ENCODE data around the gene HNRNPU. TPM values are rescaled to one million over a fixed set of nuclear protein-coding genes. Genes with fewer than 3 reads are reported as not detected.

Gene HNRNPU
- 523 TPM for total RNA-seq
- polyA plus RNA-seq, result 100 to 1,000 TPM; 169 to 234 (median 216) TPM

DNA sequence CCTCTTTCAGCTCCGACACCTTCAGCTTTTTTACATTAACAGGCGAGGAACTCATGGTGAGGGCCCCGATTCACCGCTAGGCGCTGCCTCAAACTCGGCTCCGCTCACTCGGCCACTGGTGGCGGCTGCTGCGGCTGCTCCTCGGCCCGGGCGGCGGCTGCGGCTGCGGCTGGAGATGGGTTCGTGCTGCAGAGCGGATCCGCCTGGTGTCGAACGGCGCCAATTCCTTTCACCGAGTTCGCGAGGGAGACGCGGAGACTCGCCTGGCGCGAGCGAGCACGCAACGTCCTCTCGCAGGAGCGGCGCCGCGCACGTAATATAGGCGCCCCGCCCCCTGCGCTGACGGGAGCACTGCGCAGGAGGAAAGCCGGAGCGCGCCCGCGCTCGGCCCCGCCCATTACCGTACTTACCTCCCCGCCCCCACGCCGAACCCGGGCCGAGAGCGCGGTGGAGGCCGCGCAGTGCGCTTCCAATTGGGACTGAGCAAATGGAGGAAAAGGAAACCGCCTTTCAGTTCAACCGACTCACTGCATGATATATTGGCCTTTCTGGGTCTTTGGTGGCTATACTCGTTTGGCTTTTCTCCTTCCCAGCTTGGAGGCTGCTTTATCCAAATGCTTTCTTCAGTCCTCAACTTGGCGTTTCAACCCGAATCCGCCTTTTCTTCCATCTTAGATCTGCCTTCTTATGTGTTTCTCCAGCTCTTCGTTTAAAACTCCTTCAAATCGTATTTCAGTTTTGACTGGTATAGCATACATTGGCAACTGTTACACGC lies at the start of gene HNRNPU:
HNRNPU (minus strand) TSS at position 291 of the 775 bp plus-strand sequence; CDS start at position 55, 236 bp downstream.
- H3K4me3 ChIP-seq (ENCODE audit: low read depth, low read length), result peak within 1 kb of the TSS; percentile 99
- Mint-ChIP-seq H3K27ac (peak within 1 kb of the TSS; percentile 99 to 100 (median 99)), H3K4me1 (peaks cover 25 to 50% (median 35%) of the 10 kb centered on the region in 4 donors)

DNA sequence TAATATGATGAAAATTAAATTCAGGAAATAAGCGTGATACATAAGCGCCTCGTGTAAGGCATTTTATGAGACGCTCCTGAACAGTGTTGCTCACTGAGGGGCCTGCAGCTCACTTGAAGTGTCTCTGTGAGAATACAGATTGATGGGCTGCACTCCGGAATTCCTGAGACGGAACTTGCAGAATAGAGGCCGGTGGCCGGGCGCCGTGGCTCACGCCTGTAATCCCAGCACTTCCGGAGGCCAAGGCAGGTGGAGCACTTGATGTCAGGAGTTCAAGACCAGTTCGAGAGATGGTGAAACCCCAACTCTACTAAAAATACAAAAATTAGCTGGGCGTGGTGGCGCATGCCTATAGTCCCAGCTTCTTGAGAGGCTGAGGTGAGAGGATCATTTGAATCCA lies 49.5 kb upstream of the HNRNPU start:
- ATAC-seq (ENCODE audit: low read depth in 2 of 2), result no peak

More for the DNA sequence above, at the start of gene HNRNPU:
- peak within 1 kb of the TSS; percentile 94 to 97 (median 96) for H3K4me3 Mint-ChIP-seq
- Histone ChIP-seq H3K36me3 (ENCODE audit: control insufficient read depth, insufficient read depth, low read length) (peaks cover 26% of the 10 kb centered on the region), H3K4me1 (ENCODE audit: control insufficient read depth, insufficient read depth, low read length, poor library complexity, severe bottlenecking) (peaks cover 41% of the 10 kb centered on the region), H3K27ac (ENCODE audit: insufficient read depth, low read length, poor library complexity, severe bottlenecking) (peak within 1 kb of the TSS; percentile 100), H3K27me3 (ENCODE audit: control insufficient read depth, insufficient read depth, low read length) (no peaks in the 10 kb centered on the region), H3K9me3 (ENCODE audit: control insufficient read depth in 2 of 2, low read length in 2 of 2) (no peaks in the 10 kb centered on the region)
- DNase-seq (peak; percentile 91 to 98 (median 98)), ATAC-seq (ENCODE audit: low read depth in 2 of 2) (peak; percentile 68)
- peaks cover 0 to 6% (median 0%) of the 10 kb centered on the region in 7 donors for H3K9me3 Mint-ChIP-seq
- H3K36me3 Mint-ChIP-seq, result peaks cover 23% of the 10 kb centered on the region
- H3K27me3 Mint-ChIP-seq, result peaks cover 24% of the 10 kb centered on the region

DNA sequence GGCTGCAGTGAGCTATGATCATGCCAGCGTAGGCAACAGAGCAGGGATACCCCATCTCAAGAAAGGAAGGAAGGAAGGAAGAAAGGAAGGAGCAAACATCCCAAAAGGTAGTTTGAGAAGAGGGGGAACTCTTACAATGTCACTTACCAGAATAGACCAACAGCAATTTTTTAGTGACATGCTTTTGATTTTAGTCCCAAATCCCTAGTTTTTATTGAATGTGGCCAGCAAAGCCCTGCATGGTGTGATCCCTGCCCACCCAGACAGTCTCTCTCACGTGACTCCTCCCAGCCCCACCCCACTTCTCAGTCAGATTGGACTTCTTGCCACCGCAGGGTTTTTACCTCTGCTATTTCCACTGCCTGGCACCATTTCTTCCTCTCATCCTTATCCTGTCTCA lies 39.8 kb upstream of the HNRNPU start:
- Histone ChIP-seq H3K27me3 (ENCODE audit: control insufficient read depth, insufficient read depth, low read length) (no peaks in the 10 kb centered on the region), H3K36me3 (ENCODE audit: control insufficient read depth, insufficient read depth, low read length) (no peaks in the 10 kb centered on the region), H3K9me3 (ENCODE audit: control insufficient read depth in 2 of 2, low read length in 2 of 2) (no peaks in the 10 kb centered on the region), H3K4me1 (ENCODE audit: control insufficient read depth, insufficient read depth, low read length, poor library complexity, severe bottlenecking) (no peaks in the 10 kb centered on the region), H3K27ac (ENCODE audit: insufficient read depth, low read length, poor library complexity, severe bottlenecking) (no peak overlapping the region), H3K4me3 (ENCODE audit: low read depth, low read length) (no peak overlapping the region)
- Mint-ChIP-seq H3K4me1 (peaks cover 0 to 2% (median 0%) of the 10 kb centered on the region in 4 donors), H3K27ac (no peak overlapping the region), H3K4me3 (no peak overlapping the region), H3K36me3 (no peaks in the 10 kb centered on the region), H3K9me3 (peaks cover 0 to 1% (median 0%) of the 10 kb centered on the region in 7 donors), H3K27me3 (peaks cover 8% of the 10 kb centered on the region)
- ATAC-seq (ENCODE audit: low read depth in 2 of 2) (no peak), DNase-seq (no peak)

More for the DNA sequence above, 49.5 kb upstream of the HNRNPU start:
- Mint-ChIP-seq H3K9me3 (no peaks in the 10 kb centered on the region), H3K27me3 (peaks cover 20% of the 10 kb centered on the region), H3K4me1 (peaks cover 0 to 3% (median under 1%) of the 10 kb centered on the region in 4 donors), H3K27ac (no peak overlapping the region), H3K4me3 (no peak overlapping the region), H3K36me3 (no peaks in the 10 kb centered on the region)
- Histone ChIP-seq H3K27me3 (ENCODE audit: control insufficient read depth, insufficient read depth, low read length) (peaks cover 2% of the 10 kb centered on the region), H3K36me3 (ENCODE audit: control insufficient read depth, insufficient read depth, low read length) (no peaks in the 10 kb centered on the region), H3K9me3 (ENCODE audit: control insufficient read depth in 2 of 2, low read length in 2 of 2) (no peaks in the 10 kb centered on the region), H3K4me3 (ENCODE audit: low read depth, low read length) (no peak overlapping the region), H3K27ac (ENCODE audit: insufficient read depth, low read length, poor library complexity, severe bottlenecking) (no peak overlapping the region), H3K4me1 (ENCODE audit: control insufficient read depth, insufficient read depth, low read length, poor library complexity, severe bottlenecking) (peaks cover 4% of the 10 kb centered on the region)
- no peak for DNase-seq

DNA sequence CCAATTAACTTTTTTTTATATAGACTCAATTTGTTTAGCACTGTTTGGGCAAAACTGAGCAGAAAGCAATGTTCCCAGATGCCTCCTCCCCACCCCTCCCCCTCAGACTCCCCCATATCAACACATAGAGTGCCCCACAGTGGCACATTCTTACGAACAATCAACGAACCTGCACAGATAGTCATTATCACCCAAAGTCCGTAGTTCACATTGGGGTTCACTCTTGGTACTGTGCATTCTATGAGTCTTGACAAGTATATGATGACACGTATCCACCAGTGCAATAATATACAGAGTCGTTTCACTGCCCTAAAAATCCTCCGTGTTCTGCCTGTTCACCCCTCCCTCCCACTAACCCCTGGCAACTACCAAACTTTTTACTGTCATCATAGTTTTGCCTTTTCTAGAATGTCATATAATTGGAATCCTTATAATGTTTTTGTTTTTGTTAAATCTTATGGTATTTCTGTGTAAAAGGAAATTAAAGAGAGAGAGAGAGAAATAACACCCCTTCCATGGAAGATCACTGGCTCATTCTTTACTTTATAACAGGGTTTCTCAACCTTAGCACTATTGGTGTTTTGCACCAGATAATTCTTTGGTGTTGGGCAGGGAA lies 37.2 kb upstream of the HNRNPU start:
- Mint-ChIP-seq H3K4me3 (no peak overlapping the region), H3K27me3 (peaks cover 4% of the 10 kb centered on the region), H3K36me3 (no peaks in the 10 kb centered on the region), H3K27ac (no peak overlapping the region), H3K9me3 (peaks cover 0 to 1% (median 0%) of the 10 kb centered on the region in 7 donors), H3K4me1 (peaks cover 0 to 2% (median 0%) of the 10 kb centered on the region in 4 donors)
- H3K4me3 ChIP-seq (ENCODE audit: low read depth, low read length), result no peak overlapping the region
- no peaks in the 10 kb centered on the region for H3K27me3 ChIP-seq (ENCODE audit: control insufficient read depth, insufficient read depth, low read length)
- no peaks in the 10 kb centered on the region for H3K4me1 ChIP-seq (ENCODE audit: control insufficient read depth, insufficient read depth, low read length, poor library complexity, severe bottlenecking)
- ATAC-seq (ENCODE audit: low read depth in 2 of 2), result no peak
- no peaks in the 10 kb centered on the region for H3K36me3 ChIP-seq (ENCODE audit: control insufficient read depth, insufficient read depth, low read length)
- no peak for DNase-seq
- no peak overlapping the region for H3K27ac ChIP-seq (ENCODE audit: insufficient read depth, low read length, poor library complexity, severe bottlenecking)
- no peaks in the 10 kb centered on the region for H3K9me3 ChIP-seq (ENCODE audit: control insufficient read depth in 2 of 2, low read length in 2 of 2)

DNA sequence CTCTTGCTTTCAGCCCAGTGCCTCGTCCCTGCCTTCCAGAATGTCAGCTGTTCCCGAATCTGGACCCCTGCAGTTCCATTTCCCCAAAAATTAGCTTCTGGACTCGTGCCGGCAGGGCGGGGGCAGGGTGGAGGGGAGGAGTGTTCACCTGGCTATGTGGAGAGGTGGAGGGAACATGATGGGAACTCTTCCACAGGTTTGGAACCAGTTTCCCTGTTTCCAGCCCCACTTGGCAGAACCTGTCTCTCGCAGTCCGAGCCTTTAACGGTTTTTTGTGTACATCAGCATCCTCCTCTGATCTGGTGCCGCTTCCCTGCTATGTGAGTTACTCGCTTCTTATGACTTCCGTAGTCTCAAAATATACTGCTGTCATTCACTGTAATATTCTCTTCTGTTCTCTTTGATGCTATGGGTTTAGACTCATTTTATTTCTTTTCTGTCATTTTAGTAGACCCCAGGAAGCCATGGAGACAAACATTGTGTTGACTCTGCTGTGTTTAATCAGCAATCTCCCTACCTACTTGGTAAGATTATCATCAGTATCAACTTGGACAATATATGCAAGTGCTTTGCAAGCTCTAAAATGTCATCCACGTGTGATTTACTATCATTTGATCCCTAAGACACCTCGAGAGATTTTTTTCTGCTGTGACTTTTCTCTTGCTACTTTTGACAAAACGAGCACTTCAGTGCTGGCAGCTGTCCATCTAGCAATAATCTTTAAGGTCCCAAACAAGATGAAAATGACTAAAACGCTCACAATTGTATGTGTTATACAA lies 33.3 kb upstream of the HNRNPU start:
- Mint-ChIP-seq H3K36me3 (no peaks in the 10 kb centered on the region), H3K27me3 (peaks cover 4% of the 10 kb centered on the region)

DNA sequence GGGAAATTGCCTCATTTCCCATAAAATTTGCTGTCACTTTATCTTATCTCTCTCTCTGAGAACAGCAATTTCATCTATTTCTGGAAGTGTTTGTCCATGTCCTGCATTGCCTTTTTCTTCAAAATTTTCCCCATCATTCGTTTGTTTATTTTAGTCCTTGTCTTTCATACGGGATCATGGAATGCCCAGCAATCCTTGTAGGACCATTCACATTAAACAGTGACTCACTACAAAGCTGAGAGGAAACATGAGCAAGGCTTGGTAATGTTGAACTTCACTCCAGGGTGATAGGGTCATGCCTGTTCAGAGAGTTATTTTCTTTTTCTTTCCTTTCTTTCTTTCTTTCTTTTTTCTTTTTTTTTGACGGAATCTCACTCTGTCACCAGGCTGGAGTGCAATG lies 32.2 kb upstream of the HNRNPU start:
- no peaks in the 10 kb centered on the region for H3K36me3 ChIP-seq (ENCODE audit: control insufficient read depth, insufficient read depth, low read length)
- H3K27ac ChIP-seq (ENCODE audit: insufficient read depth, low read length, poor library complexity, severe bottlenecking), result no peak overlapping the region
- Mint-ChIP-seq H3K4me3 (no peak overlapping the region), H3K36me3 (no peaks in the 10 kb centered on the region), H3K4me1 (peaks cover 0 to 2% (median 0%) of the 10 kb centered on the region in 4 donors), H3K27ac (no peak overlapping the region), H3K27me3 (peaks cover 4% of the 10 kb centered on the region), H3K9me3 (no peaks in the 10 kb centered on the region)
- DNase-seq, result no peak
- H3K9me3 ChIP-seq (ENCODE audit: control insufficient read depth in 2 of 2, low read length in 2 of 2), result no peaks in the 10 kb centered on the region
- no peak for ATAC-seq (ENCODE audit: low read depth in 2 of 2)
- H3K4me3 ChIP-seq (ENCODE audit: low read depth, low read length), result no peak overlapping the region
- no peaks in the 10 kb centered on the region for H3K27me3 ChIP-seq (ENCODE audit: control insufficient read depth, insufficient read depth, low read length)
- no peaks in the 10 kb centered on the region for H3K4me1 ChIP-seq (ENCODE audit: control insufficient read depth, insufficient read depth, low read length, poor library complexity, severe bottlenecking)

More for the DNA sequence above, 33.3 kb upstream of the HNRNPU start:
- ATAC-seq (ENCODE audit: low read depth in 2 of 2), result no peak
- DNase-seq, result no peak
- H3K27ac ChIP-seq (ENCODE audit: insufficient read depth, low read length, poor library complexity, severe bottlenecking), result no peak overlapping the region
- H3K27me3 ChIP-seq (ENCODE audit: control insufficient read depth, insufficient read depth, low read length), result no peaks in the 10 kb centered on the region
- no peaks in the 10 kb centered on the region for H3K4me1 ChIP-seq (ENCODE audit: control insufficient read depth, insufficient read depth, low read length, poor library complexity, severe bottlenecking)
- Mint-ChIP-seq H3K9me3 (no peaks in the 10 kb centered on the region), H3K4me3 (no peak overlapping the region), H3K27ac (no peak overlapping the region), H3K4me1 (peaks cover 0 to 2% (median 0%) of the 10 kb centered on the region in 4 donors)
- H3K9me3 ChIP-seq (ENCODE audit: control insufficient read depth in 2 of 2, low read length in 2 of 2), result no peaks in the 10 kb centered on the region
- no peaks in the 10 kb centered on the region for H3K36me3 ChIP-seq (ENCODE audit: control insufficient read depth, insufficient read depth, low read length)
- no peak overlapping the region for H3K4me3 ChIP-seq (ENCODE audit: low read depth, low read length)

DNA sequence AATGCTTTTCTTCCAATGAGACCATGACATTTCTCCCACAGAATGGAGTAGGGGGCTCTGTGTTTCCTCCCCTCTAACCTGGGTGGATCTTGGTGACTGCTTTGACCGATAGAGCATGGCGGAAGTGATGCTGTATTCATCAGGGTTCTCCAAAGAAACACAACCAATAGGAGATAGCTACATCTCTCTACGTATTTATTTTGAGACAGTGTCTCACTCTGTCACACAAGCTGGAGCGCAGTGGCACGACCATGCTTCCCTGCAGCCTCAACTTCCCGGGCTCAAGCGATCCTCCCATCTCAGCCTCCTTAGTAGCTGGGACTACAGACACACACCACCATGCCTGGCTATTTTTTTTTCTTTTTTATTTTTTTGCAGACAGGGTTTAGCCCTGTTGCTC lies 29.5 kb upstream of the HNRNPU start:
- no peaks in the 10 kb centered on the region for H3K36me3 Mint-ChIP-seq
- Histone ChIP-seq H3K36me3 (ENCODE audit: control insufficient read depth, insufficient read depth, low read length) (no peaks in the 10 kb centered on the region), H3K27ac (ENCODE audit: insufficient read depth, low read length, poor library complexity, severe bottlenecking) (no peak overlapping the region), H3K9me3 (ENCODE audit: control insufficient read depth in 2 of 2, low read length in 2 of 2) (no peaks in the 10 kb centered on the region), H3K4me3 (ENCODE audit: low read depth, low read length) (no peak overlapping the region), H3K27me3 (ENCODE audit: control insufficient read depth, insufficient read depth, low read length) (no peaks in the 10 kb centered on the region), H3K4me1 (ENCODE audit: control insufficient read depth, insufficient read depth, low read length, poor library complexity, severe bottlenecking) (no peaks in the 10 kb centered on the region)
- no peak for DNase-seq
- H3K4me1 Mint-ChIP-seq, result no peaks in the 10 kb centered on the region
- no peak for ATAC-seq (ENCODE audit: low read depth in 2 of 2)
- H3K27ac Mint-ChIP-seq, result no peak overlapping the region
- no peaks in the 10 kb centered on the region for H3K9me3 Mint-ChIP-seq
- H3K27me3 Mint-ChIP-seq, result no peaks in the 10 kb centered on the region
- H3K4me3 Mint-ChIP-seq, result no peak overlapping the region

Data from CD4-positive, CD25-positive, alpha-beta regulatory T cell (primary cell).